ENCODE results near the gene SDCBP2.
A peak's percentile ranks its signal among the peaks of the same experiment; 100 is the strongest.

Gene SDCBP2

GRCh38 chr20:1330075-1330830 is 1.3 kb upstream of the SDCBP2 start:
- DNase-seq (ENCODE audit: low spot score) = no peak

GRCh38 chr20:1327827-1328679 is 886 bp downstream of the SDCBP2 start:
- DNase-seq (ENCODE audit: low spot score) = no peak

GRCh38 chr20:1327241-1327653 is 1.7 kb downstream of the SDCBP2 start:
- DNase-seq (ENCODE audit: low spot score) = no peak

GRCh38 chr20:1326031-1326930 is 2.7 kb downstream of the SDCBP2 start:
- no peak for DNase-seq (ENCODE audit: low spot score)

- peak; percentile 100 for DNase-seq (ENCODE audit: low spot score)
Observed at GRCh38 chr20:1325173-1326030, 3.5 kb downstream of the SDCBP2 start.

- no peak for DNase-seq (ENCODE audit: low spot score)
Observed at GRCh38 chr20:1324598-1325172, 4.3 kb downstream of the SDCBP2 start.

GRCh38 chr20:1323830-1324597 is 4.9 kb downstream of the SDCBP2 start:
- no peak for DNase-seq (ENCODE audit: low spot score)

GRCh38 chr20:1323256-1323655 is 5.7 kb downstream of the SDCBP2 start:
- DNase-seq (ENCODE audit: low spot score) = no peak

- DNase-seq (ENCODE audit: low spot score) = no peak
Observed at GRCh38 chr20:1322511-1323245, 6.3 kb downstream of the SDCBP2 start.

GRCh38 chr20:1321654-1321939 is 7.3 kb downstream of the SDCBP2 start:
- no peak for DNase-seq (ENCODE audit: low spot score)

- no peak for DNase-seq (ENCODE audit: low spot score)
Observed at GRCh38 chr20:1320902-1321653, 7.9 kb downstream of the SDCBP2 start.

GRCh38 chr20:1320016-1320415 is 8.9 kb downstream of the SDCBP2 start:
- no peak for DNase-seq (ENCODE audit: low spot score)

- DNase-seq (ENCODE audit: low spot score) = no peak
Observed at GRCh38 chr20:1319462-1319861, 9.5 kb downstream of the SDCBP2 start.

- DNase-seq (ENCODE audit: low spot score) = no peak
Observed at GRCh38 chr20:1319051-1319450, 9.9 kb downstream of the SDCBP2 start.

GRCh38 chr20:1317545-1318255 is 11.2 kb downstream of the SDCBP2 start:
- no peak for DNase-seq (ENCODE audit: low spot score)

GRCh38 chr20:1315804-1316203 is 13.1 kb downstream of the SDCBP2 start:
- DNase-seq (ENCODE audit: low spot score) = no peak

- peak; percentile 89 for DNase-seq (ENCODE audit: low spot score)
Observed at GRCh38 chr20:1313236-1313964, 15.5 kb downstream of the SDCBP2 start.

- no peak for DNase-seq (ENCODE audit: low spot score)
Observed at GRCh38 chr20:1312904-1313235, 16.1 kb downstream of the SDCBP2 start.
